NT2/D1 (cell line): Measurements from ENCODE around the gene ZC3H12D.

Experiments used
- YY1 ChIP-seq: IDR thresholded peaks from 2 replicates; pipeline ENCODE4 v1.6.1; 2011; ENCODE audit not compliant: insufficient read length, insufficient read depth
- ZNF274 ChIP-seq: IDR thresholded peaks from 2 replicates; pipeline ENCODE4 v1.6.1; 2011; ENCODE audit warnings: mild to moderate bottlenecking, low read depth, low read length

DNA sequence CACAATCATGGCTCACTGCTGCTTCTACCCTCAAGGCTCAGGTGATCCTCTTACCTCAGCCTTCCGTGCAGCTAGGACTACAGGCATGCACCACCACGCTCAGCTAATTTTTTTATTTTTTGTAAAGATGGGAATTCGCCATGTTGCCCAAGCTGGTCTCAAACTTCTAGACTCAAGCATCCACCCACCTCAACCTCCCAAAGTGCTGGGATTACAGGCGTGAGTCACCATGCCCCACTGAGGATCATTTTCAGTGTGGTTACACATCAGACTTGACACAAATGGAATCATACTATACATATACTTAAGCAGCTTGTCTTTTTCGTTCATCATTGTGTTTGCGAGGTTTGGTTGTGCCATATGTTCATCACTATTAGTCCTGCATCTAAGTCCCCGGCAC lies 26.6 kb downstream of the ZC3H12D start:
- TF ChIP-seq ZNF274 (no peak), YY1 (no peak)
